H1 (cell line): ENCODE results near the gene FAM221B. TPM values are rescaled to one million over a fixed set of nuclear protein-coding genes. Genes with fewer than 3 reads are reported as not detected.

Experiments
- ATF3 ChIP-seq: IDR thresholded peaks from 2 replicates; pipeline ENCODE4 v1.6.1; 2011; ENCODE audit warnings: low read depth, mild to moderate bottlenecking, low read length; ENCODE audit not compliant: insufficient read depth
- CHD7 ChIP-seq: fragments of 300-600 bp; sonication (generic); IDR thresholded peaks from 2 replicates; pipeline ENCODE4 v1.7.1; 2012; ENCODE audit warnings: low read length, moderate library complexity, mild to moderate bottlenecking, inconsistent platforms; ENCODE audit not compliant: insufficient replicate concordance
- CTBP2 ChIP-seq: IDR thresholded peaks from 2 replicates; pipeline ENCODE4 v1.7.0; 2011; ENCODE audit warnings: borderline replicate concordance, mild to moderate bottlenecking, moderate library complexity, mixed read lengths, low read length; ENCODE audit not compliant: insufficient read depth, insufficient read length
- NANOG ChIP-seq: IDR thresholded peaks from 2 replicates; pipeline ENCODE4 v1.6.1; 2011; ENCODE audit warnings: low read length, low read depth, mild to moderate bottlenecking, inconsistent platforms; ENCODE audit not compliant: insufficient read depth, poor library complexity, severe bottlenecking
- RNF2 ChIP-seq: fragments of 200-900, 300-1000 bp; sonication (generic); IDR thresholded peaks from 2 replicates; pipeline ENCODE4 v1.7.1; 2016; ENCODE audit warnings: borderline replicate concordance, low read depth, mild to moderate bottlenecking, antibody characterized with exemption, low read length; ENCODE audit not compliant: poor library complexity, severe bottlenecking; ENCODE audit errors: missing control alignments
- SAP30 ChIP-seq: fragments of 300-600 bp; sonication (generic); IDR thresholded peaks from 2 replicates; pipeline ENCODE4 v1.7.1; 2012; ENCODE audit warnings: low read length, moderate library complexity, mild to moderate bottlenecking, inconsistent platforms; ENCODE audit not compliant: insufficient read depth, insufficient replicate concordance
- SIX5 ChIP-seq: IDR thresholded peaks from 2 replicates; pipeline ENCODE4 v1.6.1; 2011; ENCODE audit warnings: mild to moderate bottlenecking, low read depth, low read length
- SP4 ChIP-seq: IDR thresholded peaks from 2 replicates; pipeline ENCODE4 v1.6.1; 2012; ENCODE audit warnings: low read length, inconsistent platforms
- TAF1 ChIP-seq: IDR thresholded peaks from 2 replicates; pipeline ENCODE4 v1.6.1; 2011; ENCODE audit warnings: mild to moderate bottlenecking, low read depth, low read length
- TCF12 ChIP-seq: IDR thresholded peaks from 2 replicates; pipeline ENCODE4 v1.6.1; 2011; ENCODE audit warnings: low read depth, mild to moderate bottlenecking, low read length
- YY1 ChIP-seq: IDR thresholded peaks from 2 replicates; pipeline ENCODE4 v1.6.1; 2011; ENCODE audit warnings: low read depth, mild to moderate bottlenecking, low read length
- polyA plus RNA-seq, 7 experiments: library from polyadenylated mRNA; depleted of rRNA in 3 of 7; stranded (reverse) in 5 of 7; unstranded in 2 of 7; fragments of >200 nt in 5 of 7; fragments of 200-250 nt in 2 of 7; gene quantifications; 1 replicate in 5 of 7; 2 replicates in 1 of 7; 4 replicates in 1 of 7; pipeline versions ENCODE4 v1.2.1 to v1.2.3, GENCODE V29; 2011 to 2013; ENCODE audit warnings: missing spikeins in 2 of 7, mixed read lengths in 2 of 7
- total RNA-seq: library from RNA; stranded (reverse); fragmentation: NEBNext Ultra II Directional; extraction: Animal tissue kit (Norgen Biotek cat#: 25700); gene quantifications from 2 replicates; pipeline ENCODE4 v1.2.1, GENCODE V29; 2021

The FAM221B gene
- total and polyA plus RNA-seq, 2 of the 8 experiments (the other 6 are each of a cell fraction or from before 2014, with no cell fraction given), result not detected

GRCh38 chr9:35871545-35871944, 43.0 kb upstream of the FAM221B start (continued):
- no peak for TF ChIP-seq CHD7
- no peak for TF ChIP-seq ATF3
- TF ChIP-seq CTBP2, result no peak
- TF ChIP-seq SP4, result no peak
- no peak for TF ChIP-seq NANOG
- TF ChIP-seq SIX5, result no peak
- TF ChIP-seq SAP30, result no peak
- no peak for TF ChIP-seq TCF12
- TF ChIP-seq YY1, result no peak
- TF ChIP-seq RNF2, result no peak
- TF ChIP-seq TAF1, result no peak
